Measurements from ENCODE around the gene ARHGAP24. TPM values are rescaled to one million over a fixed set of nuclear protein-coding genes. Genes with fewer than 3 reads are reported as not detected.

Gene ARHGAP24
- total RNA-seq, 1 experiment from 2014 or later, result 16.0 TPM

GRCh38 chr4:85482010-85482738 is 7.2 kb downstream of the ARHGAP24 start:
- no peak for DNase-seq (ENCODE audit: low read depth)

DNA sequence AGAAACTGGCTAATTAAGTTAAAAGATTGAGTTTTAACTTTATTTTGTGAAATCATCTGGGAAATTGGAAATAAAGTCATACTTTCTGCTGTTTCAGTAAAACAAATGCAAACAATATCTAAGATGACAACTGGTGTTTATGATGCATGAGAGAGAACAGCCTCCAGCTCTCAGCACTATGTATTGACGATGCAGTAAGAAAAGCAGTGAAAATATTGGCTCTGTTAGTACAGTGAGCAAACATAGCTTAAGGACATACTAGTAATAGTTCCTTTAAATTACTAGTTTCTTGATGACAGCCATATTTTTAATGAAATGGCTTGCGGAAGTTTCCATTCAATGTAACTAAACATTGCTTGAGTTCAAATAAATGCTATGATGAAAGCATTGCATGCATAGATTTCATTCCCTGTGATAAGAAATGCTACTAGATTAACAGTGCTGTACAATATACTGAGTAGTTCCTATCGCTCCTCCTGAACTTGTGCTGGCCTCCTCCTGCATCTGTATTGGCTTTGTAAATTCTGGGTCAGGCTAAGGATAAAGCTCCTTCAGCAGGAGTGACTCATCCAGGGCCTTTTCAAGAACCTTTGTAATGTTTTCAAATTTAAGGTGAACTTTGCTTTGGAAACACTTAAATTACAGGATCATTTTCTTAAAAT is 11.6 kb downstream of the ARHGAP24 start:
- DNase-seq (ENCODE audit: low read depth), result peak; percentile 55

DNA sequence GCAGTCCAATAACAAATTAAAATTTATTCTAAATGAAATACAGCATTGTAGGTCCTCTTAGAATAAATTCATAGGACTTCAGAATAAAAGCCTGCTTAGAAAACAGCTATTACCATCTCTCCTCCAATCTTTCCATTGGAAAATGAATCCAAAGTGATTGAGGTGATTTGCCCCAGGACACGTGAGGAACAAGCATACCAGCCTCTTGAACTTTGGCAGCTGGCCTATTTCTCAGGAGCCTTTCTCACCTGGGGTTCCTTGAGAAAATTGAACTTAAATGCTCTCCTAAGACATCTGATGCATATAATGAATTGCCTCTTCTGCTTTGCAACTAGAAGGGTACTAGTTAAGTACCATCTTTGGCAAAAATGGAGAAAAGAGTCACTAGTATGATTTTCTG is 13.5 kb downstream of the ARHGAP24 start:
- DNase-seq (ENCODE audit: low read depth), result no peak

- peak; percentile 78 for DNase-seq (ENCODE audit: low read depth)
Observed at GRCh38 chr4:85489273-85489981, 14.5 kb downstream of the ARHGAP24 start.

GRCh38 chr4:85491527-85491926 is 16.6 kb downstream of the ARHGAP24 start:
- no peak for DNase-seq (ENCODE audit: low read depth)

GRCh38 chr4:85492336-85492735 is 17.4 kb downstream of the ARHGAP24 start:
- no peak for DNase-seq (ENCODE audit: low read depth)

DNA sequence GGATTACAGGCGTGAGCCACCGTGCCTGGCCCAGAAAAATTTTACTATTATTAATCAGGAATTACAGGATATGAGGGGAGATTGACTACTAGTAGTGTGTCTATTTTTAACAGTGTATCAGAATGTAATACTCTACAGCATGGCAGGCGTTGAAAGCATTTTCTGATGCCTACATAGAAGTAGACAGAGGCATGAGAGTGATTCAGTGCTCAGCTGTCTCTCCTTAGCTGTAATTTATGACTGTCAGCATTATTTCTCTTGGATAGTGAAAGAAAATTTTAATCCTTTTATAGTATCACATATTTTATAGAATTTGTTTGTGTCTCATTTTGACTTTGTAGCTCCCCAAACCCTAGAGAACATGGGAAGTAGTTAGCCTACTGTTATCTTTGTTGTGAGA is 20.7 kb downstream of the ARHGAP24 start:
- DNase-seq (ENCODE audit: low read depth), result no peak

DNA sequence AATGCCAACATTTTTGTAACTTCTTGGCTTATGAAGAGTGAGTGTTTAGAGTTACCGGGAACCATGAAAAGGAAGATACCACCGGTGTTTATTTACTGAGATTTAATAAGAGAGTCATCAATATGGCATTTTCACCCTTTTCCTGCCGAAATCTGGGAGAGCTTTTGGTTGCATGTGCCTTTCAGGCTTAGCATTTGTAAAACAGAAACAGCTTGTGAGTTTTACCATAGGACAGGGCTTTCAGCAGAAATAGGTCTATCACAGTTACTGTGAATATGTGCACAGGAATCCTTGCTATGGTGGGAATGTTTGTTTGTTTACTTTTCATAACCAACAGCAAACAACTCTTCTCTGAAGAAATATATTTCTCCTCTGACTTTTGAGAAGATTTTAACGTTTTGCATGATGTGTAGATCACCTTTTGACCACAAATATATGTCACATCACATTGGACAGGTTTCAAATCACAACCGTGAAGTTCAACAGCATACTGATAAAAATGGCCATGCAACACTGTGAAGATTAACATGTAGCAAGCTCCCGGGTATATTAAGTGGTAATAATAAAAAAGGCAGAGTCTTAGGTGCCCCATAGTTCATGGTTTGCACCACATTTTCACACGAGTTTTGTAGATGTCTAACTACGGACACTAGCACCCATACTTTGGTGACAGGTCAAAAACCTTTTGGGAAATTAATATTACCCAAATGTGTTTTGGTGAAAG is 21.3 kb downstream of the ARHGAP24 start:
- peak; percentile 47 for DNase-seq (ENCODE audit: low read depth)

DNA sequence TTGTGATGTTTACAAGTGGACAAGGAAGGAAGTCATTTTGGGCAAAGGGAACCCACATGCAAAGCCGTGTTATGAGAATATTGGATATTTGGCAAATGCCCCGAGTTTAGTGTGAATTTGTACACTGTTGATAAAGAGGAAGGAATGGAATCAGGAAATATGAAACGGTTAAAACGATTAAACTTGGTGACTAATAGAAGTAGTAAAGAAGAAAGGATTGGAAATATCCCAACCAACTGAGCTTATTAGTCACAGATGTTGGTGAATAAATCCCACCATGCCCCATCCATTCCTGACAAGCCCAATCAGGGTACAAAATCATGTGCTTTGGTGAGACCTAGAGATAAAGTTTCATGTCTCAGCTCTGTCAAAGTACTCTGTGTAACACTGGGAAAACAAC is 22.0 kb downstream of the ARHGAP24 start:
- peak; percentile 90 for DNase-seq (ENCODE audit: low read depth)

- peak; percentile 81 for DNase-seq (ENCODE audit: low read depth)
Observed at GRCh38 chr4:85498068-85498733, 23.3 kb downstream of the ARHGAP24 start.

- no peak for DNase-seq (ENCODE audit: low read depth)
Observed at GRCh38 chr4:85499573-85499972, 24.6 kb downstream of the ARHGAP24 start.

DNA sequence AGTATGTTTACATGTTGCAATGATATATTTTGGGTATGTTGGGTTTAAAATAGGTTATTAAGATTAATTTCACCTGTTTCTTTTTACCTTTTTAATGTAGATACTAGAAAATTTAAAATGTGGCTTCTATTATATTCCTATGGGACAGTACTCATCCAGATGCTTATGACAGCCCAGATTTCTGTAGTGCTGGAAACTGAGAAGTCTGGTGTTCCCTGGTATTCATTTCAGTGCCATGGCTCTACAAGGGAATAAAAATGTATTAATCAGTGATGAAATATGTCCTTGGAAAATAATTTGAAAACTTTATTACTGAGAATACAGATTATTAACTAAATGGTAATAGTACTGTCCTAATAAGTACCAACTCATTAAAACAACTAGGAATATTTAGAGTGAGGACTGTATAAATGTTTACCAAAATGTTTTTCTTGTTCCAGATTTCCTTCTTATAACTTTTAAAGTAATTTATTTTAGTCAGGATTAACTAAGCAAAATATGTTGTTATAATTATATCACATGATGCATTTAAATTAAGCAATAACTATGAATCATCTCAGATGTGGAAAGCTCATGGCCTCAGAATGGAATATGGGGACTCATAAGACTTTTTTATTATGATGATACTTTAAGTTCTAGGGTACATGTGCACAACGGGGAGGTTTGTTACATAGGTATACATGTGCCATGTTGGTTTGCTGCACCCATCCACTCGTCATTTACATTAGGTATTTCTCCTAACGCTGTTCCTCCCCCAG is 25.3 kb downstream of the ARHGAP24 start:
- DNase-seq (ENCODE audit: low read depth), result no peak

DNA sequence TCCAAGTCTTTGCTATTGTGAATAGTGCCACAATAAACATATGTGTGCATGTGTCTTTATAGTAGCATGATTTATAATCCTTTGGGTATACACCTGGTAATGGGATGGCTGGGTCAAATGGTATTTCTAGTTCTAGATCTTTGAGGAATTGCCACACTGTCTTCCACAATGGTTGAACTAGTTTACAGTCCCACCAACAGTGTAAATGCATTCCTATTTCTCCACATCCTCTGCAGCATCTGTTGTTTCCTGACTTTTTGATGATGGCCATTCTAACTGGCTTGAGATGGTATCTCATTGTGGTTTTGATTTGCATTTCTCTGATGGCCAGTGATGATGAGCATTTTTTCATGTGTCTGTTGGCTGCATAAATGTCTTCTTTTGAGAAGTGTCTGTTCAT is 26.2 kb downstream of the ARHGAP24 start:
- DNase-seq (ENCODE audit: low read depth), result peak; percentile 63

DNA sequence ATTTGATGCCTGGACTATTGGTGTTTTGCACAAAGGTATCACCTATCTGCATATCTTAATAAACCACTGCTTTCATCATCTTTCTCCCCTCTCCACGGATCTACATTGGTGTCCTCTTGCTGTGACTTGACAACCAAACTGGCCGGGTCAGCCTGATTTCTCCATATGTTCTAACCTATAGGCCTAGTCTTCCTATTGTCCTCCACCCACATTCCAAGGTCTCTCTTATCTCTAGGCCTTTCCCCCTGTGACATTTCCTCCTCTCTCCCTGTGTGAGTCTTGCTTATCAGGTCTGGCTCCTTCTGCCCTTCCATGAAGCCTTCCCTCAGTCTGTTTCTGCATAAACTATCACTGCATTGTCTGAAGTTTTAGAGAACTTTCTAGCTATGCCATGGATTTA is 33.7 kb downstream of the ARHGAP24 start:
- DNase-seq (ENCODE audit: low read depth), result no peak

DNA sequence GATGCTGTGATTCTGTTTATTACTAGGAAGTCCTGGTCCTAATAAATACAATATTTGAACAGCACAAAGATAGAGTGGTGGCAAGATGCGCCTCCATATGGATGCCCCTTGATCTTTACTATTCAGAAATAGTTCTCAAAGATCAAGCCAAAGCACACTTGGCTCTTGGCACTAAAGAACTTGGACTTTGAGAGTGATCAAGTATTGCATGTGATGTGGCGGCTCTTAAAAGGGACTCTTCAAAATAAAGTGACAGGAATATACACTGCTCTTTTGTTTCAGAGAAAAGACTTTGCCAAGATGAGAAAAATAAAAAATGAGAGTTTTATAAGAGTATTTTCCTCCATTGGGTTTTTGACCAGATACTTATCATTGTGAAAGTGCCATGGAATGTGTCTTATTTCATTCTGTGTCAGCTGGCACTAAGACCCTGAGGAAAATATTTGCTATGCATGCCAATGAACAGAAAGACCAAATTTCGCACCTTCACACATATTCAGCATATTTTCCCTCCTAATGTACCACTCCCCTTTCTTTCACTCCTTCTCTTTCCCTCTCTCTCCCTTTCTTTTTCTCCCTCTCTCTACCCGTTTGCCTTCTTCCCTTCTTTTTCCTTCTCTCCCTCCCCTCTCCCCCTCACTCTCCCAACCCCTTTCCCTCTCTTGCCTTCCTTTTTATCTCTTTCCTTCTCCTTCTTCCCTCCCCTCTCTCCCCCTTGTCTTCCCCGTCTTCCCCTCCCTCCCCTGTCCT is 35.1 kb downstream of the ARHGAP24 start:
- peak; percentile 26 for DNase-seq (ENCODE audit: low read depth)

- peak; percentile 42 for DNase-seq (ENCODE audit: low read depth)
Observed at GRCh38 chr4:85510632-85510984, 35.7 kb downstream of the ARHGAP24 start.

DNA sequence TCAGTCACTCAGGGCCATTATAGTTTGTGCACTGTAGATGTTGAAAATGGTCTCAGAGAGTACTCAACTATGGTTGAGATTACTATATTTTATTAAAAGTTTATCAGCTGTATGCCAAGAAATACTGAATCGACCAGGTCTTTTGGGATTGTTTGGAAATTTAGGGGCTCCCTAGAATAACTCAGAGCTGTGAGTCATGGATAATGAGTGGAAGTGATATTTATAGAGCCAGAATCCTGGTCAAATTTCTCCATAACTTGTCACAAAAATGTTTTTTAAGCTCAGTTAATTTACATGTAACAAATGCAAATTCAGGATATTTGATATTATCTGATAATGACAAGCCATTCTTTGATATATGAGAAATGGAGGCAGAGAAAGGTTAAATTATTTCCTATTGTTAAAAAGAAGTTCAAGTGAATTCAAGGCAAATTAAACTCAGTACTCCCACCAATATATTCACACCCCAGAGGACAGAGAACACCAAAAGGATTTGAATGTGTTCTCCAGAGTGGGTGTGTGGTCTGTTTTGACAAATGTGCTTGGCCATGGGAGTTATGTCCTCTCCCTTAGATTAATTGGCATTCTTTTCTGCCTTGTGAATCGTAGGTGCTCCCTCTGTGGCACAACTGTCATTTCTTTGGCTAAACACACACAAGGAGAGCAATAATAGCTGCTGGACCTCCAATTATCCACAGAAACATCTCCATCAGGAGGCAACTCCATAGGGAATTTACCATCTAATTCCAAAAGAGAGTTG is 37.7 kb downstream of the ARHGAP24 start:
- no peak for DNase-seq (ENCODE audit: low read depth)

- peak; percentile 37 for DNase-seq (ENCODE audit: low read depth)
Observed at GRCh38 chr4:85514117-85514516, 39.2 kb downstream of the ARHGAP24 start.

- peak; percentile 48 for DNase-seq (ENCODE audit: low read depth)
Observed at GRCh38 chr4:85514783-85515182, 39.8 kb downstream of the ARHGAP24 start.

Data from RPMI7951 (cell line).